H9 (cell line): ENCODE measurements around the gene GGCT. TPM values are rescaled to one million over a fixed set of nuclear protein-coding genes. Genes with fewer than 3 reads are reported as not detected.

Source experiments
- DNase-seq: peaks from one replicate; pipeline ENCODE4 v3.0.0-alpha.2; 2017
- H2AFZ ChIP-seq: one replicate; pipeline ENCODE4 v1.6.1; 2013; ENCODE audit warnings: mild to moderate bottlenecking, low read length, control low read depth, moderate library complexity
- H2AK5ac ChIP-seq: 2 replicates; pipeline ENCODE4 v1.6.1; 2013; ENCODE audit warnings: low read length, control low read depth, mixed read lengths; ENCODE audit not compliant: insufficient read length
- H2BK120ac ChIP-seq: one replicate; pipeline ENCODE4 v1.6.1; 2013; ENCODE audit warnings: low read depth, mild to moderate bottlenecking, low read length, control low read depth, inconsistent platforms; ENCODE audit not compliant: poor library complexity, severe bottlenecking
- H2BK12ac ChIP-seq: 2 replicates; pipeline ENCODE4 v1.6.1; 2013; ENCODE audit warnings: low read length, control low read depth, mixed read lengths, low read depth; ENCODE audit not compliant: insufficient read length
- H2BK15ac ChIP-seq: 2 replicates; pipeline ENCODE4 v1.6.1; 2013; ENCODE audit warnings: low read depth, low read length, control low read depth
- H2BK20ac ChIP-seq: one replicate; pipeline ENCODE4 v1.6.1; 2013; ENCODE audit warnings: low read depth, mild to moderate bottlenecking, low read length, control low read depth, inconsistent platforms; ENCODE audit not compliant: poor library complexity, severe bottlenecking
- H2BK5ac ChIP-seq: 2 replicates; pipeline ENCODE4 v1.6.1; 2013; ENCODE audit warnings: low read length, control low read depth, mixed read lengths; ENCODE audit not compliant: insufficient read length
- H3K14ac ChIP-seq: 2 replicates; pipeline ENCODE4 v1.6.1; 2013; ENCODE audit warnings: low read length, control low read depth; ENCODE audit not compliant: insufficient read depth
- H3K18ac ChIP-seq: 2 replicates; pipeline ENCODE4 v1.6.1; 2013; ENCODE audit warnings: low read depth, mild to moderate bottlenecking, mixed read lengths, low read length, control low read depth; ENCODE audit not compliant: insufficient read length
- H3K23ac ChIP-seq: 2 replicates; pipeline ENCODE4 v1.6.1; 2013; ENCODE audit warnings: low read length, control low read depth, mixed read lengths, low read depth; ENCODE audit not compliant: insufficient read length
- H3K23me2 ChIP-seq: 2 replicates; pipeline ENCODE4 v1.6.1; 2013; ENCODE audit warnings: low read depth, mild to moderate bottlenecking, mixed read lengths, low read length, control low read depth; ENCODE audit not compliant: insufficient read length, poor library complexity, severe bottlenecking
- H3K27ac ChIP-seq: 2 replicates; pipeline ENCODE4 v1.5.1; 2013; ENCODE audit warnings: low read length, control low read depth, mixed read lengths, low read depth; ENCODE audit not compliant: insufficient read length
- H3K27me3 ChIP-seq: 2 replicates; pipeline ENCODE4 v1.6.1; 2013; ENCODE audit warnings: low read length, control low read depth, inconsistent platforms; ENCODE audit not compliant: insufficient read depth
- H3K4ac ChIP-seq: 2 replicates; pipeline ENCODE4 v1.6.1; 2013; ENCODE audit warnings: low read depth, mild to moderate bottlenecking, control low read depth, inconsistent platforms, low read length, moderate library complexity
- H3K4me1 ChIP-seq: 2 replicates; pipeline ENCODE4 v1.6.1; 2013; ENCODE audit warnings: low read length, control low read depth, inconsistent platforms; ENCODE audit not compliant: insufficient read depth
- H3K4me2 ChIP-seq: 2 replicates; pipeline ENCODE4 v1.6.1; 2013; ENCODE audit warnings: low read length, control low read depth, mixed read lengths; ENCODE audit not compliant: insufficient read length, insufficient read depth
- H3K56ac ChIP-seq: 2 replicates; pipeline ENCODE4 v1.6.1; 2013; ENCODE audit warnings: low read depth, mild to moderate bottlenecking, mixed read lengths, low read length, control low read depth; ENCODE audit not compliant: insufficient read length
- H3K79me1 ChIP-seq: 2 replicates; pipeline ENCODE4 v1.6.1; 2013; ENCODE audit warnings: low read depth, mild to moderate bottlenecking, moderate library complexity, low read length, control low read depth, inconsistent platforms; ENCODE audit not compliant: insufficient read depth, poor library complexity, severe bottlenecking
- H3K79me2 ChIP-seq: 2 replicates; pipeline ENCODE4 v1.6.1; 2013; ENCODE audit warnings: low read length, control low read depth, inconsistent platforms; ENCODE audit not compliant: insufficient read depth
- H3K9ac ChIP-seq: 2 replicates; pipeline ENCODE4 v1.6.1; 2013; ENCODE audit warnings: low read length, control low read depth, mixed read lengths; ENCODE audit not compliant: insufficient read length; ENCODE audit errors: extremely low read depth
- H3K9me3 ChIP-seq: one replicate; pipeline ENCODE4 v1.6.1; 2013; ENCODE audit warnings: low read depth, low read length, inconsistent platforms; ENCODE audit not compliant: control insufficient read depth
- H3T11ph ChIP-seq: one replicate; pipeline ENCODE4 v1.6.1; 2013; ENCODE audit warnings: mild to moderate bottlenecking, low read length, control low read depth, inconsistent platforms
- H4K20me1 ChIP-seq: one replicate; pipeline ENCODE4 v1.6.1; 2013; ENCODE audit not compliant: control insufficient read depth, insufficient read length, insufficient read depth
- H4K5ac ChIP-seq: 2 replicates; pipeline ENCODE4 v1.6.1; 2013; ENCODE audit warnings: low read depth, mild to moderate bottlenecking, mixed read lengths, low read length, control low read depth; ENCODE audit not compliant: insufficient read length
- H4K8ac ChIP-seq: replicated peaks from 2 replicates; pipeline ENCODE4 v1.6.1; 2013; ENCODE audit warnings: low read length, control low read depth, mixed read lengths, low read depth; ENCODE audit not compliant: insufficient read length
- H4K91ac ChIP-seq: 2 replicates; pipeline ENCODE4 v1.6.1; 2013; ENCODE audit warnings: low read depth, mild to moderate bottlenecking, moderate library complexity, mixed read lengths, low read length, control low read depth; ENCODE audit not compliant: insufficient read length
- H3K27ac Mint-ChIP-seq, 3 experiments: 2 replicates in 2 of 3; 3 replicates in 1 of 3; pipeline ENCODE4 v1.8.0; 2020 to 2021; ENCODE audit warnings: mixed read lengths in 3 of 3, mild to moderate bottlenecking in 1 of 3, moderate library complexity in 1 of 3
- H3K27me3 Mint-ChIP-seq: 2 replicates; pipeline ENCODE4 v1.8.0; 2021; ENCODE audit warnings: low read depth, mild to moderate bottlenecking, moderate library complexity, mixed read lengths
- H3K36me3 Mint-ChIP-seq, 3 experiments: 2 replicates in 2 of 3; 3 replicates in 1 of 3; pipeline ENCODE4 v1.8.0; 2020 to 2021; ENCODE audit warnings: low read depth in 3 of 3, mixed read lengths in 3 of 3; ENCODE audit not compliant: insufficient read depth in 1 of 3
- H3K4me1 Mint-ChIP-seq, 2 experiments: 2 replicates each; pipeline ENCODE4 v1.8.0; 2020; ENCODE audit warnings: mixed read lengths in 2 of 2
- H3K4me3 Mint-ChIP-seq, 2 experiments: 2 replicates in 1 of 2; 3 replicates in 1 of 2; pipeline ENCODE4 v1.8.0; 2020 to 2021; ENCODE audit warnings: mild to moderate bottlenecking in 2 of 2, mixed read lengths in 2 of 2, moderate library complexity in 1 of 2
- H3K9me3 Mint-ChIP-seq, 2 experiments: 2 replicates in 1 of 2; 3 replicates in 1 of 2; pipeline ENCODE4 v1.8.0; 2020; ENCODE audit warnings: mild to moderate bottlenecking in 2 of 2, mixed read lengths in 2 of 2, moderate library complexity in 1 of 2
- CTCF ChIP-seq: fragments of 200-600 bp; sonication (generic); conservative IDR thresholded peaks from 3 replicates; pipeline ENCODE4 v1.8.0; 2021; ENCODE audit warnings: antibody characterized with exemption, mild to moderate bottlenecking
- WGBS: extraction: QIAGEN DNeasy Blood & Tissue Kit; methylation state at CpG from one replicate; pipeline ENCODE4 v1.1.7; 2013; ENCODE audit warnings: missing lambda C conversion rate, low lambda C conversion rate, mixed read lengths; ENCODE audit not compliant: insufficient read length; ENCODE audit errors: extremely low coverage; 5-methylcytosine and 5-hydroxymethylcytosine counted together
- total RNA-seq: library from RNA; stranded (reverse); gene quantifications from 2 replicates; pipeline ENCODE4 v1.2.1, GENCODE V29; 2021

The GGCT gene
- total RNA-seq, 1 experiment from 2014 or later: 84.9 TPM

GRCh38 chr7:30450983-30451497, 53.6 kb downstream of the GGCT start:
- H3K4me2 ChIP-seq: no peak overlapping the region
- H2BK5ac ChIP-seq: no peak overlapping the region
- H2BK12ac ChIP-seq: no peak overlapping the region
- no CpG with 5 or more reads among the region's 22 CpGs for WGBS
- no peak overlapping the region for H2AFZ ChIP-seq
- no peak overlapping the region for H4K5ac ChIP-seq
- no peak overlapping the region for H4K91ac ChIP-seq
- Mint-ChIP-seq H3K9me3 (no peaks in the 10 kb centered on the region; a peak in 1 of 5 replicates), H3K4me3 (no peak overlapping the region), H3K36me3 (peaks cover 2 to 11% (median 4%) of the 10 kb centered on the region in 3 experiments; a peak in 3 of 7 replicates), H3K4me1 (peaks cover 19 to 27% of the 10 kb centered on the region in 2 experiments), H3K27ac (no peak overlapping the region; a peak in 1 of 7 replicates), H3K27me3 (peaks cover 1% of the 10 kb centered on the region; the same call in 1 of the 2 replicates)
- DNase-seq: no peak
- H3K23me2 ChIP-seq: no peaks in the 10 kb centered on the region
- H2AK5ac ChIP-seq: no peak overlapping the region
- no peak for TF ChIP-seq CTCF
- H4K8ac ChIP-seq: no peak overlapping the region
- no peak overlapping the region for H3K56ac ChIP-seq
- no peak overlapping the region for H3K4ac ChIP-seq
- no peak overlapping the region for H3T11ph ChIP-seq
- no peak overlapping the region for H3K27ac ChIP-seq
- no peaks in the 10 kb centered on the region for H3K79me1 ChIP-seq
- no peaks in the 10 kb centered on the region for H4K20me1 ChIP-seq
- H2BK20ac ChIP-seq: no peak overlapping the region
- H3K27me3 ChIP-seq: no peaks in the 10 kb centered on the region
- no peak overlapping the region for H3K23ac ChIP-seq
- H2BK120ac ChIP-seq: no peak overlapping the region
- no peaks in the 10 kb centered on the region for H3K4me1 ChIP-seq
- no peaks in the 10 kb centered on the region for H3K79me2 ChIP-seq
- no peak overlapping the region for H3K9ac ChIP-seq
- H3K14ac ChIP-seq: no peak overlapping the region
- no peak overlapping the region for H3K18ac ChIP-seq
- H2BK15ac ChIP-seq: no peak overlapping the region
- H3K9me3 ChIP-seq: no peaks in the 10 kb centered on the region
